HG03060 (cell line): Measurements from ENCODE around the gene KCNG2.
"Not testable (repeated sequence)": the region's sequence is repeated elsewhere in the genome, so short reads cannot be mapped to it uniquely, and the experiment has no call there.

Experiments used
- ATAC-seq: cut with Tn5 transposase; IDR thresholded peaks from one replicate; pipeline ENCODE4 v1.9.1; 2021; ENCODE audit warnings: low read depth, moderate number of reproducible peaks; ENCODE audit not compliant: unreplicated experiment

Gene KCNG2, protein sequence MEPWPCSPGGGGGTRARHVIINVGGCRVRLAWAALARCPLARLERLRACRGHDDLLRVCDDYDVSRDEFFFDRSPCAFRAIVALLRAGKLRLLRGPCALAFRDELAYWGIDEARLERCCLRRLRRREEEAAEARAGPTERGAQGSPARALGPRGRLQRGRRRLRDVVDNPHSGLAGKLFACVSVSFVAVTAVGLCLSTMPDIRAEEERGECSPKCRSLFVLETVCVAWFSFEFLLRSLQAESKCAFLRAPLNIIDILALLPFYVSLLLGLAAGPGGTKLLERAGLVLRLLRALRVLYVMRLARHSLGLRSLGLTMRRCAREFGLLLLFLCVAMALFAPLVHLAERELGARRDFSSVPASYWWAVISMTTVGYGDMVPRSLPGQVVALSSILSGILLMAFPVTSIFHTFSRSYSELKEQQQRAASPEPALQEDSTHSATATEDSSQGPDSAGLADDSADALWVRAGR

DNA sequence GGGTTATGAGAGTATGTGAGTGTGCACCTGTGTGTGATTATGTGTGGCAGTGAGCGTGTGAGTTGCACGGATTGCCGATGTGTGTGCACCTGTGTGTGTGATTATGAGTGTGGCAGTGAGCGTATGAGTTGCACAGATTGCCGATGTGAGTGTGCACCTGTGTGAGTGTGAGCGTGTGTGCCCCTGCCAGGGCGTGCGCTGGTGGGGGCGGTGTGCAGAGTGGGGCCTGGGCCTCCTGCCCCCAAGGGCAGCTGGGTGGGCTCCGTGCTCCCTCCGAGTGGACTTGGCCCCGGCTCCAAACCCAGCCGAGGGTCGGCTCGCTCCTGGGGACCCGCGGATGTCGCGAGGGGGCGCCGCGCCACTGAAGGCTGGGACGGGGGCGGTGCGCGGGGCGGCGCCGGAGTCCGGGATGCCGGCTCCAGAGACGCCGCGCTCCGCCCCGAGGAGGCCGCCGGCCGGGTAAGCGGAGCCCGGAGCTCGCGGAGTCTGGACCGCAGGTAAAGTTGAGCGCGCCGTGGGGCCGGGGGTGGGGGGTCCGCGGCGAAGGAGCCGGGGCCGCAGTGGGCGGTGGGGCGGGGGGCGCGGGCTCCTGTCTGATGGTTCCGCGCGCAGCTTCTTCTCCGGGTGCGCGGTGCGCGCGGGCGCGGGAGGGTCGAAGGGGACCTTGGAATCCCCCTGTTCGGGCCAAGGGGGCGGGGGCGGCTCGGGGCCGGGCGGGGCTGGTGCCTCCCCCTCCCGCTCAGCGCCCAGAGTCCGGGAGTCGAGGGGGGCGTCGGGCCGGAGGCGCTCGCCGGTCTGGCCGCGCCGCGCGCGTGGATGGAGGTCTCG lies at the start of gene KCNG2:
Gene KCNG2, plus strand, starts transcription at position 421 of the 828 bp plus-strand sequence. CDS start 65,730 bp downstream, outside the sequence.
- no peak for ATAC-seq

DNA sequence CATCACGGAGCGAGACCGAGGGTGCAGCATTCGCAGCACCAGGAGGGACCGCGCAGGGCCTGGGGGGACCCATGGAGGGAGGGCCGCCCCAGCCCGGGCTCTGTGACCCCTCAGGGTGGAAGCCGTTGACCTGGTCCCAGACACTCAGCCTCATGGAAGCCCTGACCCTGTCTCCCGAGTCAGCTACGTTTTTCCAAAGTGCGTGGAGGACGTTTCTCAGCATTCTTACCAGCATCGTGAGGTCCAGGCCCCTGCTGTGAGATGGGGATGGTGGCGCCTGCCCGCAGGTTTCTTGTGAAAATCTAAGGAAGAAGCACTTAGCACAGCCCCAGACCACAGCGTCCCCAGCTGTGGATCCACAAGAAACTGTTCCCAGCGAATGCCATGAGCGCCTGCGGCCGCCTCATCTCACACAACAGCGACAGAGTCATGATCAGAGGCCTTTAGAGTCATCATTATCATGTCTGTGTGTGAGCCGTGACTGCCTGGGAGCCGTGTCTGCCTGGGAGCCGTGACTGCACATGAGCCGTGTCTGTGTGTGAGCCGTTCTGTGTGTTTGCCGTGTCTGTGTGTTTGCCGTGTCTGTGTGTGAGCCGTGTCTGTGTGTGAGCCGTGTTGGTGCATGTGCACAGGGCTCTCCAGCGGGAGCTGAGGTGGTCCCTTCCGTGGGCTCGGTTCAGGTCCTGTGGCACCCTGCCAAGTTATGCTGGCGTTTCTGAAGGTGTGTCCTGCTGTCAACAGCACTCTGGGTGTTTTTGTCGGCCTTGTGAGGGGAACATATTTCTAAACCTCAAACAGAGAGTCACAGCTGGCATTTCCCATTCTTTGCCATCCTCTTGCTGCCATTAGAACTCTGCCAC lies 49.2 kb upstream of the KCNG2 start:
- ATAC-seq, result no peak

- ATAC-seq, result no peak
Observed at GRCh38 chr18:79749251-79750191, 48.2 kb upstream of the KCNG2 start.

DNA sequence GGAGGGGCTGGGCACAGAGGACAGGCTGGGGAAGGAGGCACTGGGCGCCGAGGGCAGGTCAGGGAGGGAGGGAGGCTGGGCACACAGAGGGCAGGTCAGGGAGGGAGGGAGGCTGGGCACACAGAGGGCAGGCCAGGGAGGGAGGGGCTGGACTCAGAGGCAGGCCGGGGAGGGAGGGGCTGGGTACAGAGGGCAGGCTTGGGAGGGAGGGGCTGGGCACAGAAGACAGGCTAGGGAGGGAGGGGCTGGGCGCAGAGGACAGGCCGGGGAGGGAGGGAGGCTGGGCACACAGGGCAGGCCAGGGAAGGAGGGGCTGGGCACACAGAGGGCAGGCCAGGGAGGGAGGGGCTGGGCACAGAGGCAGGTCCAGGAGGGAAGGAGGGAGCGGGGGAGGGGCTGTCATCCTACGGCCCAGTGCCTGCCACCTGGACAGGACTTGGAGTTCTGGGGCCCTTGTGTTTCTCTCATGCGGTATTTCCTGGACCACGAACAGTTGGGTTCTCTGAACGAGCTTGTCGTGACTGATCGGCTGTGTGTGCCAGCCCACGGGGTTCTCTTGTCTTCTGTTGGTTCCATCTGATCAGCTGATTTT lies 46.7 kb upstream of the KCNG2 start:
- no peak for ATAC-seq

DNA sequence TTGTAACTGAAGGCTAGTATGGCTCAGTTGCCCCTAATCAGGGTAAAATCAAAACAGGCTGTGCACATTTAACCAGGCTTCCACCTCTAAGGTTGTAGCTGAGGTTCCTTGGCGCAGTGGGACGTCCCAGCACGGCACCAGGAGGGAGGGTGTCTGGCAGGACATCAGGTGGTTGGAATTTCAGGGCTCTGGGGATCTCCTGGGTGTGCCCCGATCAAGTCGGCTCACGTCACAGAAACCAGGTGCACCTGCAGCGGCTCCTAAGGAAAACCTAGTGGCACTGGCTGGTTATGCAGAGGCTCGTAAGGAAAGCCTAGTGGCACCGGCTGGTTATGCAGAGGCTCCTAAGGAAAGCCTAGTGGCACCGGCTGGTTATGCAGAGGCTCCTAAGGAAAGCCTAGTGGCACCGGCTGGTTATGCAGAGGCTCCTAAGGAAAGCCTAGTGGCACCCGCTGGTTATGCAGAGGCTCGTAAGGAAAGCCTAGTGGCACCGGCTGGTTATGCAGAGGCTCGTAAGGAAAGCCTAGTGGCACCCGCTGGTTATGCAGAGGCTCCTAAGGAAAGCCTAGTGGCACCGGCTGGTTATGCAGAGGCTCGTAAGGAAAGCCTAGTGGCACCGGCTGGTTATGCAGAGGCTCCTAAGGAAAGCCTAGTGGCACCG lies 45.7 kb upstream of the KCNG2 start:
- ATAC-seq, result not testable (repeated sequence)

DNA sequence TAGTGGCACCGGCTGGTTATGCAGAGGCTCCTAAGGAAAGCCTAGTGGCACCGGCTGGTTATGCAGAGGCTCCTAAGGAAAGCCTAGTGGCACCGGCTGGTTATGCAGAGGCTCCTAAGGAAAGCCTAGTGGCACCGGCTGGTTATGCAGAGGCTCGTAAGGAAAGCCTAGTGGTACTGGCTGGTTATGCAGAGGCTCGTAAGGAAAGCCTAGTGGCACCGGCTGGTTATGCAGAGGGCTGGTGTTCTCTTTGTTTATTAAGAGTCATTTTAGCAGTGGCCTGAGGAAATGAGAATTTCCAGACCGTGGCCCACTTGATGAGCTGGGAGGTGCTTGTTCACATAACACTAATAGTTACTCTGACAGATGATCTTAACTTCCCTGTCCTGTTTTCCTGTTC lies 44.8 kb upstream of the KCNG2 start:
- not testable (repeated sequence) for ATAC-seq

- no peak for ATAC-seq
Observed at GRCh38 chr18:79753391-79753851, 44.3 kb upstream of the KCNG2 start.

GRCh38 chr18:79754022-79754761 lies 43.5 kb upstream of the KCNG2 start:
- ATAC-seq, result no peak

DNA sequence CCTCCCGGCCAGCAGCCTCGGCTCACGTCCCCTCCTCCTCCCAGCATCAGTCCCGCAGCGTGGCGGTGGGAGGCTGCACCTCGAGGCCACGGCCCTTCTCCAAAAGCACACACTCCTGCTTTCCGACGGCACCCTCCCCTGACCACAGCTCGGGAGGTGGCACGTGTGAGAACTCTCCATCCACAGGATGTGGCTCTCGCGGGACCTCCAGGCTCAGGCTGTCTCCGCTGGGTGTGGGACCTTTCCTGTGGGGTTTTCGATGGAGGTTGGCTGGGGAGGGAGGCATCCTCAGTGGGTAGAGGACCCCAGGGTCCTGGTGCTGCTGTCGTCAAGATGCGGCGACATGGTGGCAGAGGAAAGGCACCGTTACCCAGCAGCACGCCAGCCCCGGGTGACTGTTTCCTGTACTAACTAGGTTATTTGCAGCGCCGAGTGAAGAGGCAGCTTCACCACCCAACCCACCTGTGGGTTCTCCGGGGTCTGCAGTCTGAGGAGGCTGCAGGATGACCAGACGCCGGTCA lies 42.8 kb upstream of the KCNG2 start:
- no peak for ATAC-seq

GRCh38 chr18:79755496-79756142 lies 42.1 kb upstream of the KCNG2 start:
- no peak for ATAC-seq

DNA sequence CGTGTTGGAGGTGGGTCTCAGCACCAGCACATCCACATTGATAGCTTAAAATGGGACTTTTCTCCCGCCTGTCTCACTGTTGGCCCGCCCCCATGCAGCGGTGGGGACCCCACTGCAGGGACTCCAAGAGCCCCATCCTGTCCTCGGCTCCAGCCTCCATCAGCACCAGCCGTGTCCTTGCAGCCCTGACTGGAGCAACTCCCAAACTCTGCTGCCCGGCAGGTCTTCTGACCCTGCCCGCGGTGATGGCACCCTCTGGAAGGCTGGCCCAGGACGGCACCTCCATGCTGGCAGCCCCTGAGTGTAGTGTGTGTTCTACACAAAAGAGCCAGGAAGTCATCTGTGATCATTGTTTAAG lies 41.6 kb upstream of the KCNG2 start:
- no peak for ATAC-seq

DNA sequence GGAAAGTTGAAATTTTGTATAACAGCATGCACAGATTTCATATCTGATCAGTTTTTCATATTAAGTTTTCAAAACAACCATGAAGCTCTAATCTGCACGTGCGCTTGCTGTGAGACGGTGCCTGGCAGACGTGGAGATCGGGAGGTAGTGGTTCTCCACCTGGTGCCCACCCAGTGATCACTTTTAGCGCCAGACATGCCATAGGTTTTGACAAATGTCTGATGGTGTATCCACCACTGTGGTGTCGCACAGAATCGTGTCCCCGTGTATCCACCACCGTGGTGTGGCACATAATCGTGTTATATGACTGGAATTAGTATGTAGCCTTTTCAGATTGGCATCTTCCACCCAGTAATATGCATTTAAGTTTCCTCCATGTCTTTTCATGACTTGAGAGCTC lies 40.9 kb upstream of the KCNG2 start:
- no peak for ATAC-seq

DNA sequence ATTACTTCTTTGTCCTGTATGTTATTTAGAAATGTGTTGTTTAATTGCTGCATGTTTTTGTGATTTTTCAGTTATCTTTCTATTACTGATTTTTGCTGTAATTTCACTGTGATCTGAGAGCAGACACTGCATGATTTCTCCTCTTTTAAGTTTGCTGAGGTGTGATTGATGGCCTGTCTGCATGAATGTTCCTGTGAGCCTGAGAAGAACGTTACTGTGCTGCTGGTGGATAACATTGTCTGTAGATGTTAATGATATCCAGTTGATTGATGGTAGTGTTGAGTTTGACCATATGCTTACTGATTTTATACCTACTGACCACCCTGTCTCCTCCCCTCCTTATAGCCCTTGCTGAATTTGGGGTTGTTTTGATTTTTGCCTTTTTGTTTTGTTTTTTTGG lies 37.4 kb upstream of the KCNG2 start:
- ATAC-seq, result no peak

DNA sequence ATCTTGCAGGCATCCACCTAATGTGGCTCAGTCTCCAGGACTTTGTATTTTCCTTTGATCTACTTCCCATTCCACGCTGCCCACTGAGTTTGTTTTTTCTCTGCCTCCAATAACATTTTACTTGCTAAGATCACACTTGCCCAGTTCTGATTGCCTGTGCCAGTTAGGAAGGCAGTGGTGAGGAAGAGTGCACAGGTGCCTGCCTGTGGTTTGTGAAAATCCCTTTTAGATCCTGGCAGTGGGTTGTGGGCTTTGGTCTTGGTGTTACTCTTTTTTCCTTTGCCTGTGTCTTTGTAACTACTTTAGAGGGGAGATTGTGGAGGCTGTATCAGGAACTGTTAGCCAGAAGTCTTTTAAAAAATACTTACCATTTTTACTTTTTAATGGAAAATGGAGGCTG lies 36.9 kb upstream of the KCNG2 start:
- no peak for ATAC-seq

DNA sequence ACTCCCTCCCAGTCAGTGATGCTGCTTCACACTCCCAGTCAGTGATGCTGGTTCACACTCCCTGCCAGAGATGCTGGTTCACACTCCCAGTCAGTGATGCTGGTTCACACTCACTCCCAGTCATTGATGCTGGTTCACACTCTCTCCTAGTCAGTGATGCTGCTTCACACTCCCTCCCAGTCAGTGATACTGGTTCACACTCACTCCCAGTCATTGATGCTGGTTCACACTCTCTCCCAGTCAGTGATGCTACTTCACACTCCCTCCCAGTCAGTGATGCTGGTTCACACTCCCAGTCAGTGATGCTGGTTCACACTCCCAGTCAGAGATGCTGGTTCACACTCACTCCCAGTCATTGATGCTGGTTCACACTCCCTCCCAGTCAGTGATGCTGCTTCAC lies 34.3 kb upstream of the KCNG2 start:
- no peak for ATAC-seq

DNA sequence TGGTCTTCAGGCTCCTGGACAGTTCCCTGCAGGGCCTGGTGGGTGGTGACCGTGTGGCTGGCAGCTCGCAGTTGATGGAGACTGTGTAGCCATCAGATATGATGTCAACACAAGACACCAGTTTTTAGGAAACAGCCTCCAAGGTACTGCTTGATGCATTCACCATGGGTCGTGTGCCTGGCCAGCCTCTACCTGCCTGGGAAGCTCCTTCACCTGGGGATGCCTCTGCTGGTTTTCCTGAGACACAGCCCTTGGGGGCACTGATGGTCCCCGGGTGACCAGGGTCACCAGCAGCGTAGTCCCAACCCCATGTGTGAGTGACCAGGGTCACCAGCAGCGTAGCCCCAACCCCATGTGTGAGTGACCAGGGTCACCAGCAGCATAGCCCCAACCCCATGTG lies 33.6 kb upstream of the KCNG2 start:
- no peak for ATAC-seq
